Mucosa of gallbladder (tissue), 1 donor: ENCODE results near the gene RIMBP2. TPM values are rescaled to one million over a fixed set of nuclear protein-coding genes. Genes with fewer than 3 reads are reported as not detected.

Experiments
- DNase-seq: peaks from one replicate; pipeline ENCODE4 v3.0.0-alpha.2; 2020; ENCODE audit warnings: low spot score
- total RNA-seq: library from RNA; stranded (reverse); gene quantifications from one replicate; pipeline ENCODE4 v1.2.1, GENCODE V29; 2021
- donor health status: DM: no; HTN: no; CAD: no.

RIMBP2 gene
- total RNA-seq, 1 donor from 2014 or later, result 1.3 TPM

DNA sequence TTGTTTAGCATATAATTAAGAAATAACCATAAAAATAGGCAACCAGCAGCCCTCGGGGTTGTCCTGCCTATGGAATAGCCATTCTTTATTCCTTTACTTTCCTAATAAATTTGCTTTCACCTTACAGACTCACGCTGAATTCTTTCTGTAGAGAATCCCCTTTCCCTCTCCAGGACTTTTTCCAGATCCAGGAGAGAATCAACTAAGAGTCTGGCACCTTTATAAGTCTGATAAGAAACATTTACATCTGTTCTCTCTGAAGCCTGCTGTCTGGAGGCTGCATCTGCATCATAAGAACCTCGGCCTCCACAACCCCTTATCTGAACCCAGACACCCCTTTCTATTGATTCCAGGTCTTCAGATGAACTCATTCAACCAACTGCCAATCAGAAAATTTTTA is 32.3 kb downstream of the RIMBP2 start:
- no peak for DNase-seq

DNA sequence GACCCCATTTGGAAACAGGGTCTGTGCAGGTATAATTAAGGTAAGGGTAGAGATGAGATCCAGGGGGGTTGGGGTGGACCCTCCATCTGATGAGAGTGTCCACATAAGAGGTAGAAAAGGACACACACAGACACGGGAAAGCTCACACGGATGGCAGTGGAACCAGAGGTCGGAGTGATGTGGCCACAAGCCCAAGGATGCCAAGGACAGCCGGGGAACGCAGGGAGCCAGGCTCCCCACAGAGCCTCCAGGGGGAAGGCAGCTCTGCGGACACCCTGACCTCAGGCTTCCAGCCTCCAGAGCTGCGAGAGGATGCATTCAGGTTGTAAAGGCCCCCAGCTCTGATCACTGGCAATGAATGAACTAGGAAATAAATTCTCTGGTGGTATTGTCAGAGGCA is 33.0 kb downstream of the RIMBP2 start:
- DNase-seq, result no peak

DNA sequence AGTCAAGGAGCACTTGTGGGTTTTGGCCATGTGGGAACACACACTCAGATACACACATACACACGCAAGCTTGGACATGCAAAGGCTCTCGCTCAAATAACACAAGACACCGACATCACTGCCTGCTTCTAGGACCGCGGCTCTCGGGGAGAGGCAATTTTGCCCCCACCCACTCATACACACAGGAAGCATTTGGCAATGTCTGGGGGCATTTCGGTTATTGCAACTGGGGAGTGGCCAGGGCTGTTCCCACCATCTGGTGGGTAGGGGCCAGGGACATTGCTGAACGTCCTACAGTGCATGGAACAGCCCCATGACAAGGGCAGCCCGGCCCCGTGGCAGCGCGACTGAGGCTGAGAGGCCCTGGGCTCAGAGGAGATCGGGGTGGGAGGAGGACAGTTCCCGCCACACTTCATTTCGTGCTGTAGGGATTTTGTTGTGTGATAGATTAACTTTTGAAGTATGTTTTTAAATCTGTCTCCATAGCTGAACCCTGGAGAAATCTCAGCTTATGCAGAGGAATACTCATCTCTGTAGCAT is 35.6 kb downstream of the RIMBP2 start:
- no peak for DNase-seq

DNA sequence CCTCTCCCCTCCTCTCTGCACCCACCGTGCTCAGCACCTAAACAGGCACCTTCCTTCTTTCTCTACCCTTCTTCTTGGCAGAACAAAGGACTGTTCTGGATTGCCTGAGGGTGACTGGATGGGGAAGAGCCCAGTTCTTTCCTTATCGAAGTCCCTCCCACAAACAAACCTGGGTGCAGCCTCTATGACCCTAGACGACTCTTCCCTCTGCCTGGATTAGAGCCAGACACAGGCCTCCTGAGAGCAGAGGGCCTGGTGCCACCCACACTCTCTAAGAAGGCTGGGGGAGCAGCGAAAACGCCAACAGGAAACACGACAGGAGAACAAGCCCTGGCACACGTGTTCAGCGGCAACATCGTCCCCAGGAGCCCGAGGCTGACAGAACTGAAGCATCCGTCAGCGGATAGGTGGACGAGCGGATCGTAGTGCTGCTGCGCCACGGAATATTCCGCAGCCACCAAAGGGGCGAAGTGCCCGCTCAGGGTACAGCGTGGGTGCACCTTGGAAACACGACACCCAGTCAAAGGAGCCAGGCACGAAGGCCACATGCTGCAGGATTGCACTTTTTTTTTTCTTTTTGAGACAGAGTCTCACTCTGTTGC is 38.0 kb downstream of the RIMBP2 start:
- DNase-seq, result no peak

DNA sequence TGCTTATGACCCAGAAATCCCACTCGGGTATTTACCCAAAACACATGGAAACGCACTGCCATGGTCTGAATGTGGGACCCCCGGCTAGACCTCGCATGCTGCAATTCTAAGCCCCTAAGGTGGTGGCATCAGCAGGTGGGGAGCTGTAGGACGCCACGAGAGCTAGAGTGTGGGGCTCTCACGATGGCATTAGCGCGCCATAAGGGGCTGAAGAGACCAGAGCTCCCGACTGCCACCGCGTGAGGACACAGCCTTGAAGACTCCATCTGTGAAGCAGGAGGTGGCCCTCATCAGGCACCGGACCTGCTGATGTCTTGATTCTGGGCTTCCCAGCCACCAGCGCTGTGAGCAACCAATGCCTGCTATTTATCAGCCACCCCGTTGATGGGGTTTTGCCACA is 40.3 kb downstream of the RIMBP2 start:
- no peak for DNase-seq

DNA sequence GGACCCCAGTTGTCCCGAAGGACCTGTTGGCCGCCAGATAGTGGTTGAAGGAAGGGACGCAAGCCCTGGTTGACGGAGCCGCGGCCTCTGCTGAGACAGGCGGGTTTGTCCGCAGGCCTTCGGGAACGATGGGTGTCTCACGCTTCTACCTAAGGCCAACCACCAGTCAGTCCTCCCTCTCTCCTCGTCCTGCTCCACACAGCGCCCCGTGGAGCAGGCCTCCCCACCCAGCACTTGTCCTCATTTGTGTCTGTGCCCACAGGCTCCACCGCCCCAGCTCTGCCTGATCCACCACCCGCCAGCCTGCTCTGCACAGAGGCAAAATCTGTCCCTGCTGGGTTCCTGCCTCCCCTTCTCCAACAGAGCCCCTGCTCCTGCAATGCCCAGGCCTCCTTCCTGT is 41.0 kb downstream of the RIMBP2 start:
- DNase-seq, result no peak

DNA sequence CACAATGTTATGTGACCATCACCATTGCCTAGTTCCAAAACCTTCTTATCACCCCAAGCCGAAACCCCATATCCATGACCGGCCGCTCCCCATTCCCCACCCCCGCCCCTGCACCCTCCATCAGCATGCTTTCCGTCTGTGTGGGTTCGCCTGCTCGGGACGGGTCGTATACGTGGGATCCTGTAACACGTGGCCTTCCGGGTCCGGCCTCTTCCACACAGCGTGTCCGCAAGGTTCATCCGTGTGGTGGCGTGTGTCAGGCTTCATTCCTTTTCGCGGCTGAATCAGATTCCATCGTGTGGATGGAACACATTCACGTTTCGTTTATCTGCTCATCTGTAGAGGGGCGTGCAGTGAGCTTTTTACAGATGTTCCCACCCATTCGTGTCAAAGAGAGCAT is 41.4 kb downstream of the RIMBP2 start:
- DNase-seq, result no peak

DNA sequence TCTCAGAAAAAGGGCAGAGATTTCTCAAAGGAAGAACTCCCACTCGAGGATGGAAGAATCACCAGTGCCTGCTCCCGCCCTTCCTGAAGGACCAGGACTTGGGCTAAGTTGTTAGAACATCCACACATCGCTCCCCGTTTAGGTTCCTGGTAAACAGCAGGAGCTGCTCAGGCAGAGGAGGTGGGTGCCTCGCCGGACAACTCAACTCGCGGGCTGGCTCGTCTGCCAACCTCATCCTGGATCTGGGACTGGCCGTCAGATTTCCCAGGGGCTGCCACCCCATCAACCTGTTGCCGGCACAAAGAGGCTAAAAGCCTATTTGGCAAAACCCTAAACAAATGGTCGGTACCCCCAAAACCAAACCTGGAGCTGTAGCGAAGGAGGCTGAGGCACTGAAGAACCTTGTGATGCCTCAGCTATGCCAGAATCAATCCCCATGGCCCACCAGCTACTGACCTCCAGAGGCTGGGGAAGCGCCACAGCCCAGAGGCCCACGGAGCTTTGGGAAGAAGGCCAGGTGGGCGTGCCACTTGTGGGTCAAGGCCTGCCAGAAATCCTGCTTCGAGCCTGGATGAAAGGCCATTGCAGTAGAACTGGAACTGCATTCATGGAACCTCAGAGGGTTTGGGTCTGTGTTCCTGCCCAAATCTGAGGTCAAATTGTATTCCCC is 42.9 kb downstream of the RIMBP2 start:
- DNase-seq, result no peak

DNA sequence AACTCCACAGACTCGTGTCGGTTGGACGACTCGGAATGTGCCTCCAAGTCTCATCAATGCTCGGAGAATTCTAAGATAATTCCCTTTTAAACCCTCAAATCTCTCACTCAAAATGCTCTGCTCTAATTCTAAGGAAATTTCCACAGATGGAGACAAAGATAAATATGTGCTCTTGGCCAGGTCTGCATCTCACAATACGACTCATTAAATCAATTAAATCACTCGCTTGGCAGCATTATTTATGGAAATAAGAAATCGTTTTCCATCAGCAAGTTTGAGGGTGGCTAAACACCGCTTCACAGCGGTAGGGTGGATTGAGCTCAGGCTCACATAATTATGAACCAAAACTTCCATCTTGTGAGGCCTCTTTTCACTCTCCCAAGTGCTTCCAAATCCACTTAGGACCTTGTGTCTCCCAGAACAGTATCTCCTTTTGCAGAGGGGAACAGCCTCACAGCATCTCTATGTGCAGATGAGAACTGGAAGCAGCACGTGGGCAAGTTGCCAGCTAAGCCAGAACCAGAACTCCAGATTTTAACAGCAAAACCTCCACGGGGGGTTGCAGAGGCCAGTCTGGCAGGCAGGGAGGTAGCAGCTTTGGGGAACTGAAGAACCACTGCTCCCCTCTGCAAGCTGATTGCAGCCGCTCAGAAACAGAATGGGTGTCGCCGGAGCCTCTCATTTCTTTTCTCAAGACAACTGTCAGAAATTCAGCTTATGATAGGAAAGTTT is 43.8 kb downstream of the RIMBP2 start:
- no peak for DNase-seq

DNA sequence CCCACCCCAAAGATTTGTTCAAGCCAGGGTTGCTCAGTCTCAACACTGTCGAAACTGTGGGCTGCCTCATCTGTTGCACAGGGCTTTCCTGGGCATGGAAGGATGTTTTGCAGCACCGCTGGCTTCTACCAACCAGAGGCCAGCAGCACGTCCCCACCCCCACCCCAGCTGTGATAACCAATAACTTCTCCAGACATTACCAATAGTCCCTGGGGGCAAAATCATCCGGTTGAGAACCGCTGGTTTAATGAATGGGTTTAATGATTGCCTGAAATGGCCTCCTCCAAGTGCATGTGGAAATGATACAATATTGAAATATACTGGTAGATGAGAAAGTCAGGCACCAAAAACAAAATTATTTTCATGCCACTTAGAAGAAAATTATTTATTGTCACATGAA is 44.5 kb downstream of the RIMBP2 start:
- no peak for DNase-seq

DNA sequence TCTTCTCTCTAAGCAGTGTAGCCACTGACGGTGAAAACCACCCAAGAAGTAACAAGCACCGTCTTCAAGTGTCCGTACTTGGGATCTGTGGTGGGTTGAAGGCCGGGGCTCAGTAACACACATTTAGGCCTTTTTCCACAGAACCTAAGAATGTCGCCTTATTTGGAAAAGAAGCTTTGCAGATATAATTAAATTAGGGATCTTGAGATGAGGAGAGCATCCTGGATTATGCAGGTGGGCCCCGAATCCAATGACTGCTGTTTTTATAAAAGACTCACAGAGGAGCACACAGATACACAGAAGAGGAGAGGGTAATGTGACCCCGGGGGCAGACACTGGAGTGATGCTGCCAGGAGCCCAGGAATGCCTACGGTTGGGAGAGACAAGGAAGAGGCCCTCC is 46.3 kb downstream of the RIMBP2 start:
- no peak for DNase-seq

DNA sequence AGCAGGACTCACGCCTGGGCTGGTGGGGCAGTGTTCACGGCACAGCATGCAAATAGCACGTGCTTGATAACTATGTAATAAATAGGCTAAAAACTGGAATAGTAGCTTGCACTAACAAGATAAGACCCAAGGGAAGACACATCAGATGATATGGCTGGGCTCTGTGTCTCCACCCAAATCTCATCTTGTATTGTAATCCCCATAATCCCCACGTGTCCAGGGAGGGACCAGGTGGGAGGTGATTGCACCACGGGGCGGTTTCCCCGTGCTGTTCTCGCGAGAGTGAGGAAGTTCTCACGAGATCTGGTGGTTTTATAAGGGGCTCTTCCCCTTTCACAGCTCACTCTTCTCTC is 46.9 kb downstream of the RIMBP2 start:
- DNase-seq, result no peak

DNA sequence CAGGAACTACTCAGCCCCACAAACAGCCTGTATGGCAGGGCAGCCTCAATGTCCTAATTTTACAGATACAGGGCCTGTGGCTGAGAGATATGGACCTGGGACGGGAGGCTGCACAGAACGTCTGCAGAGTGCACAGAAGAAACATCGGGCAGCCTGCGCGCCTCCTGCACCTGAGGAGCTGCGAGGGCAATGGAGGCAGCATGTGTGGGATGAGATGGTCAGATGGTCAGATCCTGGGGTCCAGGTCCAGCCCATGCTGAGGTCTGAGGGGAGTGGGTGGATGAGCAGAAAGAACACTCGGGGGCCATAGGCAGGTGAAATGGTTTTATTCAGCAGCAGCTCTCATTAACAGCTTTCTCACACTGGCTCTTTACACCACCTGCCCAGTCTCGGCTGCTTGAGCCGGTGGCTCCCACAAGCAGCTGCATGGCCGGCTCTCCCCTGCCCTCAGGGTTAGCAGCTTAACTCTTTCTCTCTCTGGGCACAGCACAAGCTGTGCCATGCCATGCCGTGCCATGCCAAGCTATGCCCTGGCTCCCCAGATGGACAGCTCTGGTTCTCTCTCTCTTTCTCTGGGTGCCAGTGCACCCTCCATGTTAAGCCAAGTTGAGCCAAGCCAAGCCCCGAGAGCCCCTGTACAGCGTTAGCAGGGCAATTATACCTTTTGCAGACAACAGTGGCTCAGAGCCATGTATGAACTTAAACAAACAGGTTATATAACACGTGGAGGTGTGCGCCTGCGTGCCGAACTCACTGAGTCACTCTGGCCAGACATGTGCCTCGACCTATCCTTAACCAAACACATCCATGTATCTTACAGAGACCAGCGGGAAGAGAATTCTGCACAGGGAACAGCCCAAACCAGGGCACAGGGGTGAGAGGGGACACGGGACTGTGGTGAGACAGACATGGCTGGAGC is 47.6 kb downstream of the RIMBP2 start:
- DNase-seq, result no peak

DNA sequence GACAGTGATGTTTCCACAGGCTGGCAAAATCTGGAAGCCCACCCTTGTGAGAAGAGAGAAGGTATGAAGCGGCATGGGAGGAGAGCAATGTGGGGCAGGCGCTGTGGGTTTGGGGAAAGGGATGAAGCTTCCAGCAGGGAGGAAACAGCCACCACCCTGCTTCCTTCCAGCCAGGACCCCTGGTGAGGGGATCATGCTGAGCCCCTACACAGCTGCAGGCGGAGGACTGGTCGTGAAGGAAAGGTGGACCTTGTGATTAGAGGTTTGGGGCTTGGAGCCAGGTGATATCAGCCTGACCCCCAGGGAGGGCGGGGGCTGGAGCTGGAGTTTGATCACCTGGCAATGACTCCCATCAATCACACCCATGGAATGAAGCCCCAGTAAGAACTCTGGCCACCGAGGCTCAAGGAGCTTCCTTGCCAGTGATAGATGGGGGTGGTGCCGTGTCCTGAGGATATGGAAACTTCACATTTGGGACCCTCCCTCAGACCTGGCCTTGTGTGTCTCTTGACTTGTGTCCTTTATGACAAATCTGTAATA is 48.6 kb downstream of the RIMBP2 start:
- no peak for DNase-seq

DNA sequence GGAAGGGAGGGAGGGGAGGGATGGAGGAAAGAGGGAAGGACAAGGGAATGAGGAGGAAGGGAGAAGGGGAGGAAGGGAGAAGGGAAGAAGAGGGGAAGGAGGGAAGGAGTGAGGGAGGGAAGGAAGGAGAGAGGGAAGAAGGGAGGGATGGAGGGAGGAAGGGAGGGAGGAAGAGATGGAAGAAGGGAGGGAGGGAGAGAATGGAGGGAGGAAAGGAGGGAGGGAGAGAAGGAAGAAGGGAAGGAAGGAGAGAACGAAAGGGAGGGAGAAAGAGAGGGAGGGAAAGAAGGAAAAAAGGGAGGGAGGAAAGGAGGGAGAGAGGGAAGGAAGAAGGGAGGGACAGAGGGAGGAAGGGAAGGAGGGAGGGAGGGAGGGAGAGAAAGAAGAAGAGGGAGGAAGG is 49.5 kb downstream of the RIMBP2 start:
- no peak for DNase-seq

DNA sequence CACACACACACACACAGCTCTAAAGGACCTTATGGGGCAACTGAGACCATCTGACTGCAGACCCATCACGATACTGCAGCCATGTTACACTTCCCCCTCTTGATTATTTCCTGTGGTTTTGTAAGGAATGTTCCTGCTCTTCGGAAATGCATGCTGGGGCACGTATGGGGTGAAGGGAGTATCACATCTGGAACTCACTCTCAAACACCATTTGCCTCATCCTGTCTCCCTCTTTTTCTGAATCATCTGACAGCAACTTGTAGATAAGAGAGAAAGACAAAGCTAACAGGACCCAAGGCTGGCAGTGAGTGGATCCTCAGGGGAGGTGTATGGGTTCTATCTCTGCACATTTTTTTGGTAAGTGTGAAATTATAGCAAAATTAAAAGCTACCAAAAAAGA is 50.3 kb downstream of the RIMBP2 start:
- no peak for DNase-seq

DNA sequence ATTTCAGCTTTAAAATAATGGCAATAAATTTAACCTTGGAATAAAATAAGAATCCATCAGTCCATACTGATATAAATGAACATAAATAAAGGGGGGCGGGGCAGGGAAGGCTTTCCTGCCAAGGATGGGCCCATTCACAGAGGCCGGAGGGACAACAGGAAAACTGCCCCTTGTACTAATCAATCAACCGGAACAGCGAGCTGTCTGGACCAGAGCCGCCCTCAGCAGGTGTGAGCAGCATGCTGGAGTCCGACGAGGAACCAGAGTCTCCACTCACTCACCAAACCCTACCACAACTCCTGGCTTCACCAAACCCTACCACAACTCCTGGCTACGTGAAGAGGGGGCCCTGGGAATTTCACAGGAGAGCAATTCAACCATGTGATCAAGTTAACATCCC is 51.3 kb downstream of the RIMBP2 start:
- DNase-seq, result no peak

DNA sequence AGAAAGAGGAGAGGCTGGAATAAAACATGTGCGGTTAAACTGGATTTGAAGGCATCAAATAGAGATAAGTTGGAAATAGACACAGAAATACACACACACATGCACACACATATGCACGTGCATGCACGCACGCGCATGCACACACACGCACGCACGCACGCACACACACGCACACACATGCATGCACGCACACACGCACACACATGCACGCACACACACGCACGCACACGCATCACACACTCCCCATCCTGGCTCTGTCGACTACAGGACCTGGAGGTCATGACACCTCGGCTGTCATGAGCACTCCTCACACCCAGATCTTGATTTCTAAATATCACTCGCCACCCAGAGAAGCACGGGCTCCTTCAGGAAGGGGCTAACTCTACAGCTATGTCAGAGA is 51.8 kb downstream of the RIMBP2 start:
- DNase-seq, result no peak

DNA sequence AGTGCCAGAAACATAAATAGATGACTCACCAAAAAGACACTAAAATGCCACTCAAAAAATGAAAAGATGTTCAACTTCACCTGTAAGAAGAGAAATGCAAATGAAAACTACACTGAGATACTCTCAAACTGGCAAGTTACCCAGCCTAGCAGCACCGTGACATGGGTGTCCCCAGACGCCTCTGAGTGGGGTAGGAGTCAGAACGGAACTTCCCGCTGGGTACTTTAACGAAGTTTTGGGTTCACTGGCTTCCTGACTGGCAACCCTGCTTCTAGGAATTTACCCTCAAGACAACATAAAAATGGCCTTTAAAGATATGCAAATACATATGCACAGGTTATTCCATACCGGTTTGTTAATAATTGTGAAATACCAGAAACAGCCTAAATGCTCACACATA is 52.6 kb downstream of the RIMBP2 start:
- DNase-seq, result no peak

DNA sequence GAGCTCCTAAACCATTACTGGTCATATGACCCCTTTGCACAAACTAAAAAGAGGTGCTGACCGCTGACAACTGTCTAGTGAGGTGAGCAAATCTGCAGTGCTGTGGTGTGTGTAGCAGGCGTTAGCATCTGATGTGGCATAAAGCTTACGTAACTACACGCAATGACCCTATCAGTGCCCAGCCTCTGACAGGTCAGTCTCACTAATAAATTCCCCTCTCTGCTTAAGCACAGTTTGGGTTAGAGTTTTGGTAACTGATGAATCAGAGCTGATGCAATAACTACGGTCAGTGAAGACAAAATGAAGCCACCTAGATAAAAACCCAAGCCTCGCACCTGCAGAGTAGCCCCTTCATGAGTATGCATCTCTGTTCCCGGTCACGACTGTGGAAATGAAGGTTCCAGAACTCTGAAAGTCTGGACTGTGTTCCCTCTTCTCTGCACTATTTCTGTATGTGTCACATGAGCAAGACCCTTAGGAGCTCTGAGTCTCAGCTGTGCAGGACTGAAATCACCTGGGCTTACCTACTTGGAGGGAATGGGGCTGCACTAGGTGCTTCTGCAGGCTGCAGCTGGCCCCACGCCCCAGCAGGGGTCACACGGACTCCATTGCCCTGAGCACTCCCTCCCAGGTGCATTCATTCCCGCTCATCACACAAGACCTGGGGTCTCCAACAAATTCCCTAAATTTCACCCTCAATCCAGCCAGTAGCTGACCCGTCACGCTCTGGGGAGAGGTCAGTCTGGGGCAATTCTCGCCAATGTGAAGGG is 54.4 kb downstream of the RIMBP2 start:
- DNase-seq, result no peak

DNA sequence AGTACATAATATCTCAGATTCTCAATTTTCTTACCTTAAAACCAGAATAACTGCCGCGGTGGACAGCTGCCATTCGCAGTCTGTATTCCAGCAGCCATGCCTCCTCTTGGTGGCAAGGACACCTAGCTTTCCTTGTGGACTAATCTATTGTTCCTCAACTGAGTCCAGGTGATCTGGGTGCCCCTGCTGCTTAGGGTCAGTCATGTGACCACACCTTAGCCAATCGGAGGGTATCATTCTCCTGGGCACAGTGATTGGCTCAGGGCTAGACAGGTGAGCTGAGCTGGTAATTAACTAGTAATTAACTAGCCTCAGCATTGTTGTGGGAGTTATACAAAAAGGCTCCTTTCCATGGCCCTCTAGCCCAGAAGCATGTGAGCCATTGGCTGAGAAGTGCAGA is 55.0 kb downstream of the RIMBP2 start:
- no peak for DNase-seq
